Esophagus (tissue), 2 donors: ENCODE measurements around the gene OBP2A. TPM values are rescaled to one million over a fixed set of nuclear protein-coding genes. Genes with fewer than 3 reads are reported as not detected.

ENCODE experiments used
- H3K27ac ChIP-seq, 2 donors: one replicate each; pipeline ENCODE4 v1.5.1; 2013; ENCODE audit warnings: low read depth in 2 of 2, mild to moderate bottlenecking in 2 of 2, inconsistent platforms in 1 of 2, low read length in 1 of 2, moderate library complexity in 1 of 2
- H3K27me3 ChIP-seq, 2 donors: one replicate each; pipeline ENCODE4 v1.6.1; 2013; ENCODE audit warnings: low read length in 2 of 2, control low read depth in 1 of 2, mild to moderate bottlenecking in 1 of 2; ENCODE audit not compliant: insufficient read depth in 2 of 2, control insufficient read depth in 1 of 2
- H3K36me3 ChIP-seq, 2 donors: one replicate each; pipeline ENCODE4 v1.6.1; 2013; ENCODE audit warnings: low read length in 1 of 2; ENCODE audit not compliant: control insufficient read depth in 2 of 2, insufficient read depth in 2 of 2
- H3K4me1 ChIP-seq, 2 donors: one replicate each; pipeline ENCODE4 v1.6.1; 2013; ENCODE audit warnings: low read length in 1 of 2; ENCODE audit not compliant: control insufficient read depth in 2 of 2, insufficient read depth in 2 of 2
- H3K4me3 ChIP-seq, 2 donors: one replicate each; pipeline ENCODE4 v1.5.1; 2013; ENCODE audit warnings: low read length in 2 of 2, mild to moderate bottlenecking in 2 of 2, low read depth in 1 of 2, moderate library complexity in 1 of 2
- H3K9me3 ChIP-seq, 2 donors: one replicate each; pipeline ENCODE4 v1.6.1; 2013; ENCODE audit warnings: mild to moderate bottlenecking in 2 of 2, low read depth in 1 of 2, low read length in 1 of 2, moderate library complexity in 1 of 2; ENCODE audit not compliant: control insufficient read depth in 2 of 2, insufficient read depth in 1 of 2
- WGBS, 2 donors: extraction: QIAGEN DNeasy Blood & Tissue Kit; methylation state at CpG; one replicate each; pipeline ENCODE4 v1.1.7; 2013; 5-methylcytosine and 5-hydroxymethylcytosine counted together
- polyA plus RNA-seq, 2 donors: library from polyadenylated mRNA; stranded (reverse); fragments of 200-250 nt; gene quantifications; one replicate each; pipeline ENCODE4 v1.2.3, GENCODE V29; 2013
- donor health status: healthy with polysubstance abuse.
- donor health status: Bipolar disorder and iron deficiency.

The OBP2A gene
- polyA plus RNA-seq, 2 donors, result not detected

DNA sequence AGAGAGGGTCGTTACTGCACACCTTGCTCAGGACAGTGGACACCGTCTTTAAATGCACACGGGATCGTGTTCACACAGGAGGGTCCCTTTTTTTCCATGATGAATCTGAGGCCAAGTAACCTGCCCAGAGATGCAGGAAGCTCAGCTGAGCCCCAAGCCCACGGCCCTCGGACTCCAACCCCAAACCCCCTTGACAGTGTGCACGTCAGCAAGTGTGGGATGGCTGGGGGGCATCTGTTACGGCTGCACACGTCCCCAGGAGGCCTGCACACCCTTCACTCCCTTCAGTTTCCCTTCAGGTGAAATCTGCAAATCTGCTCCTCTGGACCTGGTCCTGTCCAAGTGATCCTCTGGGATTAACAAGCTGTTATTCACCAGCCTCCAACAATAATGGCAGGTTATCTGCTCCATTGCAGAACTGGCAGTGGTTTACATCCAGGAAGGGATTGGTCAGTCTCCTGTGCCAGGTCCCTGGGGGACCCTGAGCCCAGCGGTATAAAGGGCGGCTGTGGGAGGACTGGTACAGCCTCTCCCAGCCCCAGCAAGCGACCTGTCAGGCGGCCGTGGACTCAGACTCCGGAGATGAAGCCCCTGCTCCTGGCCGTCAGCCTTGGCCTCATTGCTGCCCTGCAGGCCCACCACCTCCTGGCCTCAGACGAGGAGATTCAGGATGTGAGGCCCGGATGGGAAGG, 24.9 kb upstream of the OBP2A start, which contains the start of gene LCN1:
LCN1 (plus strand) TSS at position 525 of the 692 bp plus-strand sequence; CDS start at position 583, 58 bp downstream.
- no peaks in the 10 kb centered on the region for H3K36me3 ChIP-seq
- no peak within 1 kb of the TSS for H3K27ac ChIP-seq
- no peak within 1 kb of the TSS for H3K4me3 ChIP-seq
- H3K4me1 ChIP-seq, result no peaks in the 10 kb centered on the region
- 79 to 83% methylated on average over 18 of the region's 18 CpGs for WGBS, 2 donors
- no peaks in the 10 kb centered on the region for H3K9me3 ChIP-seq
- no peaks in the 10 kb centered on the region for H3K27me3 ChIP-seq

DNA sequence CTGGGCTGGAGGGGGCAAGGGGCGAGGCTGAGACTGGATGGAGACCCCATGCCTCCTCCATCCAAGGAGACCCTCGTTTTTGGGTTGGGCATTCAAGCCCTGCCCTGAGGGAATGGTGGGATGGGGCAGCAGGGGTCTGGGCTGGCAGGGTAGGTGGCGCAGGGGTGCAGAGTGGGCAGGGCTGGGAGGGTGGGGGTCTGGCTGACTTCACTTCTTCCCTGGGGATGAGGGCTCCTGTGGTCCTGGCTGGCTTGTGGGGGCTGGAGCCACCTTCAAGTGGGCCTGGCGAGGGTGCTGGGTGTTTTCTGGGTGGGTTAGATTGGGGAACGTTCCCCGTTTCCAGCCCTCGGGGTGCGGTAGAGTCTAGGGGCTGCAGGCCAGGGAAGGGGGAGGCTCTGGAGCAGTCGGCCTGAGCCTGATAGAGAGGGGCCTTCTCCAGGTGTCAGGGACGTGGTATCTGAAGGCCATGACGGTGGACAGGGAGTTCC, 24.3 kb upstream of the OBP2A start:
- Histone ChIP-seq H3K27ac (no peak overlapping the region), H3K4me3 (no peak overlapping the region), H3K4me1 (no peaks in the 10 kb centered on the region), H3K9me3 (no peaks in the 10 kb centered on the region), H3K36me3 (no peaks in the 10 kb centered on the region), H3K27me3 (no peaks in the 10 kb centered on the region)
- 83 to 85% methylated on average over 10 to 11 of the region's 11 CpGs for WGBS, 2 donors

DNA sequence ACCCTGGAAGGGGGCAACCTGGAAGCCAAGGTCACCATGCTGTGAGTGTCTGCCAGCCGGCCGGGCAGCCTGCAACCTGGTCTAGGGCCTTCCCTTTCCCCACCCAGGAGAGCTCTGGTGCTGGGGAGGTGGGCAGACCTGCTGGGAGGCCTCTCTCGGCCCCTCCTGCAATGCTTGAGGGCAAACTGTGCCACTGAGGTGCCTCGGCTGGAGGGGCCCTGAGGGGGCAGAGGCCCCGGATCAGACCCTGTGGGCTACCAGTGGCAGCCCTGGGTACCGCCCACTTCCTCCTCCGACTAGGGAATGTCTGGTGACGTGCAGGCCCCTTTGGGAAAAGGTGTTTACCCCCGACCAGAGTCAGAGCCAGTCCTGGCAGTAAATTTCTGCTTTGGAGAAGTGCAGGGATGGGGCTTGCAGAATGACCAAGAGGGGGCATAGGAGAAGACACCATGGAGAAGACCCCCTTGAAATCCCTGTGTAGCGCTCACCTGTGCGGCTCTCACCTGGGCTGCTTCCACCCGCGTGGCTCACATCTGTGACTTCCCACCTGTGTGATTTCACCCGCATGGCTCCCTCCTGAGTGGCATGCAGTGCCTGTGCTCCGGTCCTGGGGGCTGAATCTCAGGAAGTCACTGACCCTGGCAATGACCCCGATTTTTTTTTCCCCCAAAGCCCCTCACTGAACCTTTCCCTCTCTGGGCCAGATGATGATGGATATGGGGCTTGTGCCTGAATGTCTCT, 23.6 kb upstream of the OBP2A start:
- Histone ChIP-seq H3K27me3 (no peaks in the 10 kb centered on the region), H3K9me3 (no peaks in the 10 kb centered on the region), H3K27ac (no peak overlapping the region), H3K36me3 (no peaks in the 10 kb centered on the region), H3K4me1 (no peaks in the 10 kb centered on the region), H3K4me3 (no peak overlapping the region)
- WGBS, 2 donors, result 67 to 71% methylated on average over 14 to 16 of the region's 16 CpGs

DNA sequence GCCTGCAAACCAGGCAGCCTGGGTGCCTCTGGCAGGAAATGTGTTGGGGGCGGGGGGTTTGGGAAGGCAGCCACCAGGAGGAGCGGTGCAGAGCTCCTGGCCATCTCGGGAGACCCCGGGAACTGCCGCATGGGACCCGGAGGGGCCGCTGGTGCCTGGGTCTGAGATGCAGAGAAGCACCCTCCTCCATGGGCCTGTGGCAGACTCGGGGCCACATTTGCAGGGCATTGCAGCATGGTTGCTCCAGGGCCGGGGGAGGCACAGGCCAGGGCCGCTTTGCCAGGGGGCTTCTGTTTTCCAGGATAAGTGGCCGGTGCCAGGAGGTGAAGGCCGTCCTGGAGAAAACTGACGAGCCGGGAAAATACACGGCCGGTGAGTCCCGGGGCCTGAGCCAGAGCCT, 23.0 kb upstream of the OBP2A start:
- no peaks in the 10 kb centered on the region for H3K36me3 ChIP-seq

DNA sequence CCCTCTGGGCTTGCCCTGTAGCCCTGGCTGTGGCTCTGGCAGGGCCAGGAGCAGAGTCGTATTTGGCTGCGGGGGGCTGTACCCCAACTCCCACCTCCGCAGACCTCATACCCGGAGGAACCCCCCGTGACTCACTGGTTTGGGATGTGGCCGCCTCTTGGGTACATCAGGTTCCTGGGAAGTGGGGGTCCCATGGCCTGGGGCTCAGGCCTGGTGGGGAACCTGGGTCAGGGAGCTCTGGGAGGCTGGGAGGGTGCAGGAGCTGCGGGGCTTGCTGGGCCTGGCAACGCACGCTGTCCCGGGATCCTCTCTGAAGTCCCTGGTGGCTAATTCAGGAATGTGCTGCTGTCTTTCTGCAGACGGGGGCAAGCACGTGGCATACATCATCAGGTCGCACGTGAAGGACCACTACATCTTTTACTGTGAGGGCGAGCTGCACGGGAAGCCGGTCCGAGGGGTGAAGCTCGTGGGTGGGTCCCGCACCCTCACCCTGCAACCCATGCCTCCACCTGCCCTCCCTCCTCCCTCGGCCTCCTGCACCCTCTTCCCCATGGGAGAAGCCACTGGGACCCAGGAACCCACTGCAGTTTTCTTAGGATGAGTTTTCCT, 22.3 kb upstream of the OBP2A start:
- Histone ChIP-seq H3K9me3 (no peaks in the 10 kb centered on the region), H3K4me1 (no peaks in the 10 kb centered on the region), H3K27me3 (no peaks in the 10 kb centered on the region), H3K36me3 (no peaks in the 10 kb centered on the region), H3K27ac (no peak overlapping the region), H3K4me3 (no peak overlapping the region)
- 74 to 77% methylated on average over 21 of the region's 21 CpGs for WGBS, 2 donors

More for the DNA sequence above, 23.0 kb upstream of the OBP2A start:
- no peak overlapping the region for H3K27ac ChIP-seq
- H3K27me3 ChIP-seq, result no peaks in the 10 kb centered on the region
- no peak overlapping the region for H3K4me3 ChIP-seq
- H3K4me1 ChIP-seq, result no peaks in the 10 kb centered on the region
- H3K9me3 ChIP-seq, result no peaks in the 10 kb centered on the region
- 59 to 71% methylated on average over 17 of the region's 17 CpGs for WGBS, 2 donors

DNA sequence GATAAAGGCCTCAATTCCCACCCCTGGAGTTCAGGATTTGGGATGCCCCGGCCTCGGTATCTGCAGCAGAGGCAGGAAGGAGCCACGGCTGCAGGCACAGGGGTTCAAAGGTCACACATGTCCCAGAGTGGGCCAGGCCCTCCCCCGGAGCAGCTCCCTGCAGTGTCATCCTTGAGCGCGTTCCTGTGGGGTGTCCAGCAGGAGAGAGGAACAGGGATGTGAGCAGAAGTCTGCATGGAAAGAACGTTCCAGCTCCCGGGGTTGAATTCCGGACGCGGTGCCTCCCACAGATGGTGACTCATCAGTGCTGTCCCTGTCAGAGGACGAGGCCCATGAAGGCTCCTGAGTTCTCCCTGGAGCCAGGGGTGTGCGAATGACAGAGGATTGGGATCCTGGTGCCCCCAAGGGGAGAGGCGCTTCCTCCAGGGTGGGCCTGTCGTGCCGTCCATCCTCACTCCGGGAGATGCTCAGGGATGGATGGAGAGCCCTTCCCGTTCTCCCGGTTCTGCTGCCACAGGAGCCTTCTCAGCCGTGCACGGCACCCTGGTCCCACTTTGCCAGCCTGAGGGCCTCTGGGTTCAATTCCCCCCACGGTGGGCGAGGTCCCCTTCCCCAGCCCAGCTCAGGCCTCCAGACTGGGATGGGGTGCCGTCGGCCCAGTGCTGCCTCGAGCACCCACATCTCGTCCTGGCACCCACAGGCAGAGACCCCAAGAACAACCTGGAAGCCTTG, 21.6 kb upstream of the OBP2A start:
- Histone ChIP-seq H3K27ac (no peak overlapping the region), H3K9me3 (no peaks in the 10 kb centered on the region), H3K4me1 (no peaks in the 10 kb centered on the region), H3K27me3 (no peaks in the 10 kb centered on the region), H3K4me3 (no peak overlapping the region), H3K36me3 (no peaks in the 10 kb centered on the region)
- 62 to 67% methylated on average over 27 of the region's 27 CpGs for WGBS, 2 donors

DNA sequence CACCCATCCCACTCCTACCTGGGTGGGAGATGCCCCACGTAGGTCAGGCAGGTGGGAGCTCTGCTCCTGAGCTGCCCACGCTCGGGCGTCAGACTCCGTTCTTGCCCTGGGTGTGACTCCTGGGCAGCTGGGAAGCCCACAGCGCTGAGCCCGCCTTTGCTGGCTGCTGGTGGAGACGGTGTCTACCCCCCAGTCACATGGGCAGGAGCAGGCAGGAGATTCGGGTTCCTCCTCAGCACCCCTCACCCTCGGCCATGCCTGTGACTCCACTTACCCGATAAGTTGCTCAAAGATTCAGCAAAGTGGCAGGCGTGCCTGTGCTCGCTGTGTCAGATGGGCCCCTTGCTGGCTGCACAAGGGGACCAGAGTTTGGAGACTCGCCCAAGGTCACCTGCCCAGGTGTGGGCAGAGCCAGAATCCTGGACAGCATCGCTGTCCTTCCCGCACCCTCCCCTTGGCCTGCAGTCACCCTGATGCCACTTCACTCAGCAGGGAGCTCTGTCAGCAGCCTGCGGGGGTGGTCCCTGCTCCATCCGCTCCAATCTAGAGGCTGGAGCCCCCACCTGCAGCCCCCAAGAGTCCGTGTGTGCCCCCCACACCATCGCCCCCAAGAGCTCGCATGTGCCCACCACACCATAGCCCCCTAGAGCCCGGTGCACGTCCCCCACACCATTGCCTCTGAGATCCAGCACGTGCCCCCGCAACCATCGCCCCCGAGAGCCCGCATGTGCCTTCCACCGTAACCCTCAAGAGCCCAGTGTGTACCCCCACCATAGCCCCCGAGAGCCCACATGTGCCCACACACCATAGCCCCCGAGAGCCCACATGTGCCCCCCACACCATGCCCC, 20.5 kb upstream of the OBP2A start:
- H3K9me3 ChIP-seq, result no peaks in the 10 kb centered on the region
- no peaks in the 10 kb centered on the region for H3K36me3 ChIP-seq
- no peak overlapping the region for H3K27ac ChIP-seq
- no peak overlapping the region for H3K4me3 ChIP-seq
- no peaks in the 10 kb centered on the region for H3K4me1 ChIP-seq
- WGBS, 2 donors, result 80 to 81% methylated on average over 31 of the region's 31 CpGs
- H3K27me3 ChIP-seq, result no peaks in the 10 kb centered on the region

DNA sequence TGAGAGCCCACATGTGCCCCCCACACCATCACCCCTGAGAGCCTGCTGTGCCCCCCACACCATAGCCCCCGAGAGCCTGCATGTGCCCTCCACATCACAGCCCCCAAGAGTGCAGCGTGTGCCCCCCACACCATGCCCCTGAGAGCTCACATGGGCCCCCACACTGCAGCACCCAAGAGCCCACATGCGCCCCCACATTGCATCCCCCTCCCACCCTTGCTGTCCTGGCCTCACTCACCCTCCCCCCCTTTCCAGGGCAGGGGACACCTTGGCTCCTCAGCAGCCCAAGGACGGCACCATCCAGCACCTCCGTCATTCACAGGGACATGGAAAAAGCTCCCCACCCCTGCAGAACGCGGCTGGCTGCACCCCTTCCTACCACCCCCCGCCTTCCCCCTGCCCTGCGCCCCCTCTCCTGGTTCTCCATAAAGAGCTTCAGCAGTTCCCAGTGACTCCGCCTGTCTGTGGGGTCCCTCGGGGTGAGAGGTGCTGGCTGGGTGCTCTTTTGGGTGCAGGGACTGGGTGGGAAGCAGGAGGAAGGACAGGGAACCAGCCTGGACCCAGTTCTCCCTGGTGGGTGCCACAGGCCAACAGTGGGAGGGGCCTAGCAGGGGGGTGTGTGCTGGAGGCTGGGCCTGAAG, 19.7 kb upstream of the OBP2A start:
- no peak overlapping the region for H3K4me3 ChIP-seq
- no peaks in the 10 kb centered on the region for H3K9me3 ChIP-seq
- WGBS, 2 donors, result 72 to 74% methylated on average over 10 to 11 of the region's 11 CpGs
- no peak overlapping the region for H3K27ac ChIP-seq
- H3K27me3 ChIP-seq, result no peaks in the 10 kb centered on the region
- no peaks in the 10 kb centered on the region for H3K4me1 ChIP-seq
- H3K36me3 ChIP-seq, result no peaks in the 10 kb centered on the region
